ENCODE measurements around the gene STOX1.
"Not testable (repeated sequence)": the region's sequence is repeated elsewhere in the genome, so short reads cannot be mapped to it uniquely, and the experiment has no call there.

STOX1 gene

DNA sequence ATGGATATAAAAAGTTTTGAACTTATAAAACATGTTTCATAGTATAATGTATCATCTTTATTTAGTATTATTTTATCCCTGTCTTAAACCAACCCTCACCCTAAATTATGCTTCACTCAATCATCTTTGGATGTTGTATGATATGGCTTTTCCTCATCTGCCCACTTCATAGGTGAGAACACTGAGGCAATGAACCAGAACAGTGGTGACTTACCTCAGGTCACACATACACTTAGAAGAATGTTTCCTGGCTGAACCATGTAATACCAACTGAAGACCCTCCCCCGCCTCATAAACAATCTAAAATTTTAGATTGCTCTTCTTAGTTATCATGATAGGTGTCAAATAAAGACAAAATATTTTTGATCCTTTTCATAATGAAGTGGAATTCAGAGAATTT lies 22.6 kb upstream of the STOX1 start:
- TF ChIP-seq, protein P1, sequence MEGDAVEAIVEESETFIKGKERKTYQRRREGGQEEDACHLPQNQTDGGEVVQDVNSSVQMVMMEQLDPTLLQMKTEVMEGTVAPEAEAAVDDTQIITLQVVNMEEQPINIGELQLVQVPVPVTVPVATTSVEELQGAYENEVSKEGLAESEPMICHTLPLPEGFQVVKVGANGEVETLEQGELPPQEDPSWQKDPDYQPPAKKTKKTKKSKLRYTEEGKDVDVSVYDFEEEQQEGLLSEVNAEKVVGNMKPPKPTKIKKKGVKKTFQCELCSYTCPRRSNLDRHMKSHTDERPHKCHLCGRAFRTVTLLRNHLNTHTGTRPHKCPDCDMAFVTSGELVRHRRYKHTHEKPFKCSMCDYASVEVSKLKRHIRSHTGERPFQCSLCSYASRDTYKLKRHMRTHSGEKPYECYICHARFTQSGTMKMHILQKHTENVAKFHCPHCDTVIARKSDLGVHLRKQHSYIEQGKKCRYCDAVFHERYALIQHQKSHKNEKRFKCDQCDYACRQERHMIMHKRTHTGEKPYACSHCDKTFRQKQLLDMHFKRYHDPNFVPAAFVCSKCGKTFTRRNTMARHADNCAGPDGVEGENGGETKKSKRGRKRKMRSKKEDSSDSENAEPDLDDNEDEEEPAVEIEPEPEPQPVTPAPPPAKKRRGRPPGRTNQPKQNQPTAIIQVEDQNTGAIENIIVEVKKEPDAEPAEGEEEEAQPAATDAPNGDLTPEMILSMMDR (IDR thresholded peaks at IDR 0.05; ENCODE audit: low read length), result no peak
- no peak for TF ChIP-seq EZH2 (IDR thresholded peaks at IDR 0.05; ENCODE audit: borderline replicate concordance, low read length)
- H3K9ac ChIP-seq (ENCODE audit: low read length), result no peak overlapping the region
- H3K36me3 ChIP-seq (ENCODE audit: insufficient read depth, low read length), result no peaks in the 10 kb centered on the region
- H4K20me1 ChIP-seq (ENCODE audit: insufficient read depth, low read length), result no peaks in the 10 kb centered on the region
- H3K9me2 ChIP-seq (ENCODE audit: low read depth, low read length), result no peaks in the 10 kb centered on the region
- no peaks in the 10 kb centered on the region for H3F3A ChIP-seq (ENCODE audit: insufficient read depth, low read length)
- H3K27me3 ChIP-seq (ENCODE audit: insufficient read depth, low read length), result no peaks in the 10 kb centered on the region
- no peaks in the 10 kb centered on the region for H3K4me1 ChIP-seq (ENCODE audit: insufficient read depth, low read length, severe bottlenecking)
- no peak overlapping the region for H3K27ac ChIP-seq (ENCODE audit: low read depth, low read length, poor library complexity, severe bottlenecking)
- H3K4me3 ChIP-seq (ENCODE audit: low read depth, low read length, poor library complexity, severe bottlenecking), result no peak overlapping the region
- H2AFZ ChIP-seq (ENCODE audit: low read length), result no peak overlapping the region
- no peaks in the 10 kb centered on the region for H3K9me3 ChIP-seq (ENCODE audit: low read length)
- H3K4me2 ChIP-seq (ENCODE audit: low read length), result no peak overlapping the region
- H3K79me2 ChIP-seq (ENCODE audit: insufficient read depth, low read length), result no peaks in the 10 kb centered on the region

DNA sequence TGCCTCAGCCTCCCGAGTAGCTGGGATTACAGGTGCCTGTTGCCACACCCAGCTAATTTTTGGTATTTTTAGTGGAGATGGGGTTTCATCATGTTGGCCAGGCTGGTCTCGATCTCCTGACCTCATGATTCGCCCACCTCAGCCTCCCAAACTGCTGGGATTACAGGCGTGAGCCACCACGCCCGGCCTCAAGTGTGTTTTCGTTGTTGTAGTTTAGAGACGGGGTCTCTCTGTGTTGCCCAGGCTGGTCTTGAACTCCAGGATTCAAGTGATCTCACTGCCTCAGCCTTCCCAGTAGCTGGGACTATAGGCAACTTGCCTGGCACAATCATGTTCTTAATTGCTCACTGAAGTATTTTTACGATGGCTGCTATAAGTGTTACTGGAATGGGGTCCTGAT lies 16.5 kb upstream of the STOX1 start:
- H3K27ac ChIP-seq (ENCODE audit: low read depth, low read length, poor library complexity, severe bottlenecking); H3K9me2 ChIP-seq (ENCODE audit: low read depth, low read length); H3K9me3 ChIP-seq (ENCODE audit: low read length); H3K4me2 ChIP-seq (ENCODE audit: low read length); H2AFZ ChIP-seq (ENCODE audit: low read length); H3K9ac ChIP-seq (ENCODE audit: low read length); H3K36me3 ChIP-seq (ENCODE audit: insufficient read depth, low read length); H4K20me1 ChIP-seq (ENCODE audit: insufficient read depth, low read length); H3K27me3 ChIP-seq (ENCODE audit: insufficient read depth, low read length); H3K4me1 ChIP-seq (ENCODE audit: insufficient read depth, low read length, severe bottlenecking); H3F3A ChIP-seq (ENCODE audit: insufficient read depth, low read length); H3K4me3 ChIP-seq (ENCODE audit: low read depth, low read length, poor library complexity, severe bottlenecking); H3K79me2 ChIP-seq (ENCODE audit: insufficient read depth, low read length): not testable (repeated sequence)

DNA sequence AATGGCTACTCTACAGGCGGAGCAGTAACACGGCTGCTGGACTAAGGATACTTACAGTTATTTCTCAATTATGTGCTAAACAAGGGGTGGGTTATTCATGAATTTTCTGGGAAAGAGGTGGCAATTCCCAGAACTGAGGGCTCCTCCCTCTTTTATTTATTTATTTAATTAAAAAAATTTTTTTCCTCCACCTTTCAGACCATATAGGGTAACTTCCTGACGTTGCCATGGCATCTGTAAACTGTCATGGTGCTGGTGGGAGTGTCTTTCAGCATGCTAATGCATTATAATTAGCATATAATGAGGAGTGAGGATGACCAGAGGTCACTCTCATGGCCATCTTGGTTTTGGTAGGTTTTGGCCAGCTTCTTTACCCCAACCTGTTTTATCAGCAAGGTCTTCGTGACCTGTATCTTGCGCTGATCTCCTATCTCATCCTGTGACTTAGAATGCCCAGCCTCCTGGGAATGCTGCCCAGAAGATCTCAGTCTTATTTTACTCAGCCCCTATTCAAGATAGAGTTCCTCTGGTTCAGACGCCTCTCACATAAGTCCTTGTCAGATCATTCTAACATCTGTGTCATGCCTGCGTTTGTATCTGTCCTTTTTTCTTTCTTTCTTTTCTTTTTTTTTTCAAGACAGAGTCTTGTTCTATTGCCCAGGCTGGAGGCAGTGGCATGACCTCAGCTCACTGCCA lies 15.9 kb upstream of the STOX1 start:
- Histone ChIP-seq H3K9me3 (ENCODE audit: low read length) (no peaks in the 10 kb centered on the region), H3K27ac (ENCODE audit: low read depth, low read length, poor library complexity, severe bottlenecking) (no peak overlapping the region), H2AFZ (ENCODE audit: low read length) (no peak overlapping the region), H3K27me3 (ENCODE audit: insufficient read depth, low read length) (no peaks in the 10 kb centered on the region), H3K4me1 (ENCODE audit: insufficient read depth, low read length, severe bottlenecking) (no peaks in the 10 kb centered on the region), H3K9ac (ENCODE audit: low read length) (no peak overlapping the region), H3K79me2 (ENCODE audit: insufficient read depth, low read length) (no peaks in the 10 kb centered on the region), H3F3A (ENCODE audit: insufficient read depth, low read length) (no peaks in the 10 kb centered on the region), H3K4me3 (ENCODE audit: low read depth, low read length, poor library complexity, severe bottlenecking) (no peak overlapping the region), H3K4me2 (ENCODE audit: low read length) (no peak overlapping the region), H3K36me3 (ENCODE audit: insufficient read depth, low read length) (no peaks in the 10 kb centered on the region), H4K20me1 (ENCODE audit: insufficient read depth, low read length) (no peaks in the 10 kb centered on the region), H3K9me2 (ENCODE audit: low read depth, low read length) (no peaks in the 10 kb centered on the region)
- TF ChIP-seq, protein P1 (IDR thresholded peaks at IDR 0.05; ENCODE audit: low read length), result no peak
- no peak for TF ChIP-seq EZH2 (IDR thresholded peaks at IDR 0.05; ENCODE audit: borderline replicate concordance, low read length)

DNA sequence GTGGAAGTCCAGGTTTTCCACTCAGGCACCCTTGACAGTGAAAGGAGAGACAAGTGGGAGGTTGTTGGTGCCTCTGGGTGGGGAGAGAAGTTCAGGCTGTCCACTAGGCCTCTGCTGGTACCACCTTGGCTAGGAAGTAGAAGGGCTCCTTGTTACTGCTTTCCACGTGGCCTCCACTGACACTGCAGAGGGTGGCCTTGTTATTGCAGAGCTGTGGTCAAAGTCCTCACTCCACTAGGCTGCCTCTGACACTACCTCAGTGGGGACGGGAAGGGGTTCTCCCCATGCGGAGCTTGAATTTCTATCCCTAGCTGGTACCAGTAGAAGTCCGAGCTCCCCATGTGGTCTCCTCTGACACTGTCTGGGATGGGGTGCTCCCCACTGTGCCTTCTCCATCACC lies 14.9 kb upstream of the STOX1 start:
- no peaks in the 10 kb centered on the region for H3K27me3 ChIP-seq (ENCODE audit: insufficient read depth, low read length)
- no peaks in the 10 kb centered on the region for H3K9me3 ChIP-seq (ENCODE audit: low read length)

More for the DNA sequence above, 14.9 kb upstream of the STOX1 start:
- Histone ChIP-seq H3K79me2 (ENCODE audit: insufficient read depth, low read length) (no peaks in the 10 kb centered on the region), H3K4me1 (ENCODE audit: insufficient read depth, low read length, severe bottlenecking) (no peaks in the 10 kb centered on the region), H2AFZ (ENCODE audit: low read length) (no peak overlapping the region), H3F3A (ENCODE audit: insufficient read depth, low read length) (no peaks in the 10 kb centered on the region), H3K36me3 (ENCODE audit: insufficient read depth, low read length) (no peaks in the 10 kb centered on the region), H4K20me1 (ENCODE audit: insufficient read depth, low read length) (no peaks in the 10 kb centered on the region), H3K9me2 (ENCODE audit: low read depth, low read length) (no peaks in the 10 kb centered on the region), H3K27ac (ENCODE audit: low read depth, low read length, poor library complexity, severe bottlenecking) (no peak overlapping the region), H3K4me2 (ENCODE audit: low read length) (no peak overlapping the region), H3K4me3 (ENCODE audit: low read depth, low read length, poor library complexity, severe bottlenecking) (no peak overlapping the region), H3K9ac (ENCODE audit: low read length) (no peak overlapping the region)
- TF ChIP-seq, protein P1 (IDR thresholded peaks at IDR 0.05; ENCODE audit: low read length), result no peak
- no peak for TF ChIP-seq EZH2 (IDR thresholded peaks at IDR 0.05; ENCODE audit: borderline replicate concordance, low read length)
